GM23338 (cell line): ENCODE data around the gene CROCC2. TPM values are rescaled to one million over a fixed set of nuclear protein-coding genes. Genes with fewer than 3 reads are reported as not detected.

ENCODE experiments used
- ATAC-seq: fragments of 200-7000 bp; cut with Tn5 transposase; 3 replicates; pipeline ENCODE4 v1.9.1; 2020
- DNase-seq: peaks from one replicate; pipeline ENCODE4 v3.0.0-alpha.2; 2015; ENCODE audit warnings: low spot score
- H2AFZ ChIP-seq: fragments of 200-600 bp; sonication (generic); 2 replicates; pipeline ENCODE4 v1.8.0; 2016; ENCODE audit warnings: antibody characterized with exemption, mild to moderate bottlenecking, moderate library complexity
- H3F3A ChIP-seq: fragments of 200-600 bp; sonication (generic); replicated peaks from 2 replicates; pipeline ENCODE4 v1.8.0; 2017; ENCODE audit warnings: antibody characterized with exemption, mixed run types, low read depth
- H3K27ac ChIP-seq: fragments of 200-600 bp; sonication (generic); 2 replicates; pipeline ENCODE4 v1.6.1; 2016; ENCODE audit warnings: low read depth
- H3K27me3 ChIP-seq: fragments of 200-600 bp; sonication (generic); 2 replicates; pipeline ENCODE4 v1.8.0; 2016; ENCODE audit warnings: mild to moderate bottlenecking, mixed run types, moderate library complexity; ENCODE audit not compliant: insufficient read depth
- H3K36me3 ChIP-seq: fragments of 200-600 bp; sonication (generic); 2 replicates; pipeline ENCODE4 v1.8.0; 2016; ENCODE audit warnings: mild to moderate bottlenecking; ENCODE audit not compliant: insufficient read depth
- H3K4me1 ChIP-seq: fragments of 200-600 bp; sonication (generic); 2 replicates; pipeline ENCODE4 v1.8.0; 2016; ENCODE audit warnings: mild to moderate bottlenecking, moderate library complexity; ENCODE audit not compliant: insufficient read depth
- H3K4me2 ChIP-seq: fragments of 200-600 bp; sonication (generic); 2 replicates; pipeline ENCODE4 v1.7.1; 2017; ENCODE audit warnings: mixed run types
- H3K4me3 ChIP-seq: fragments of 200-600 bp; sonication (generic); 2 replicates; pipeline ENCODE4 v1.6.1; 2016; ENCODE audit warnings: mixed run types
- H3K79me2 ChIP-seq: fragments of 200-600 bp; sonication (generic); replicated peaks from 2 replicates; pipeline ENCODE4 v1.8.0; 2017; ENCODE audit warnings: mild to moderate bottlenecking; ENCODE audit not compliant: insufficient read depth
- H3K9me2 ChIP-seq: fragments of 200-600 bp; sonication (generic); 2 replicates; pipeline ENCODE4 v1.8.0; 2017; ENCODE audit not compliant: insufficient read depth
- H4K20me1 ChIP-seq: fragments of 200-600 bp; sonication (generic); replicated peaks from 2 replicates; pipeline ENCODE4 v1.8.0; 2017; ENCODE audit warnings: mild to moderate bottlenecking; ENCODE audit not compliant: insufficient read depth
- H3K27ac Mint-ChIP-seq: 2 replicates; pipeline ENCODE4 v1.8.0; 2020; ENCODE audit warnings: inconsistent platforms, mild to moderate bottlenecking, moderate library complexity, mixed read lengths
- H3K27me3 Mint-ChIP-seq: 3 replicates; pipeline ENCODE4 v1.8.0; 2022; ENCODE audit warnings: low read depth, mild to moderate bottlenecking, moderate library complexity, mixed read lengths, inconsistent platforms; ENCODE audit not compliant: insufficient read depth, poor library complexity
- H3K36me3 Mint-ChIP-seq: 3 replicates; pipeline ENCODE4 v1.8.0; 2021; ENCODE audit warnings: low read depth, mild to moderate bottlenecking, inconsistent platforms, moderate library complexity, mixed read lengths
- H3K4me1 Mint-ChIP-seq: 3 replicates; pipeline ENCODE4 v1.8.0; 2020; ENCODE audit warnings: mild to moderate bottlenecking, inconsistent platforms, mixed read lengths
- H3K4me3 Mint-ChIP-seq: 3 replicates; pipeline ENCODE4 v1.8.0; 2021; ENCODE audit warnings: moderate library complexity, mild to moderate bottlenecking, inconsistent platforms, mixed read lengths
- H3K9me3 Mint-ChIP-seq: 3 replicates; pipeline ENCODE4 v1.8.0; 2020; ENCODE audit warnings: moderate library complexity, mild to moderate bottlenecking, inconsistent platforms, mixed read lengths
- CREB1 ChIP-seq: fragments of 250-450 bp; sonication (Bioruptor Pico); IDR thresholded peaks from 2 replicates; pipeline ENCODE4 v1.5.0; 2020; ENCODE audit warnings: low read depth, mild to moderate bottlenecking, moderate library complexity
- POLR2AphosphoS5 ChIP-seq: IDR thresholded peaks from 2 replicates; pipeline ENCODE4 v1.6.1; 2016; ENCODE audit warnings: antibody characterized with exemption, low read depth
- REST ChIP-seq: IDR thresholded peaks from one replicate; pipeline ENCODE4 v1.6.1; 2018; ENCODE audit warnings: antibody characterized with exemption; ENCODE audit not compliant: unreplicated experiment
- STAT1 ChIP-seq: IDR thresholded peaks from one replicate; pipeline ENCODE4 v1.6.1; 2016; ENCODE audit warnings: antibody characterized with exemption; ENCODE audit not compliant: unreplicated experiment
- ZNF331 ChIP-seq: fragments of 250-450 bp; sonication (Bioruptor Pico); IDR thresholded peaks from 2 replicates; pipeline ENCODE4 v1.5.0; 2020; ENCODE audit warnings: low read depth, mild to moderate bottlenecking, moderate library complexity
- ZNF462 ChIP-seq: fragments of 250-450 bp; sonication (Bioruptor Pico); IDR thresholded peaks from 2 replicates; pipeline ENCODE4 v1.5.0; 2020; ENCODE audit warnings: mild to moderate bottlenecking, moderate library complexity
- polyA plus RNA-seq: library from polyadenylated mRNA; unstranded; fragments of >200 nt; fragmentation: Nextera tagmentation; extraction: Ambion mirVana; gene quantifications from 2 replicates; pipeline ENCODE4 v1.2.1, GENCODE V29; 2016
- total RNA-seq: library from RNA; depleted of rRNA; stranded (reverse); fragments of >200 nt; shearing (Covaris generic); gene quantifications from 2 replicates; pipeline ENCODE4 v1.2.3, GENCODE V29; 2014

Gene CROCC2
- total and polyA plus RNA-seq, 2 experiments from 2014 or later, result not detected

- peaks cover 14% of the 10 kb centered on the region for H3K27me3 Mint-ChIP-seq
- no peaks in the 10 kb centered on the region; the same call in 2 of the 3 replicates for H3K4me1 Mint-ChIP-seq
- Histone ChIP-seq H3K27me3 (no peaks in the 10 kb centered on the region), H3K4me1 (no peaks in the 10 kb centered on the region), H3K4me2 (no peak overlapping the region), H3K79me2 (no peaks in the 10 kb centered on the region), H3K36me3 (no peaks in the 10 kb centered on the region), H4K20me1 (no peaks in the 10 kb centered on the region), H3K27ac (no peak overlapping the region), H3K4me3 (no peak overlapping the region), H3F3A (no peaks in the 10 kb centered on the region), H2AFZ (no peak overlapping the region), H3K9me2 (no peaks in the 10 kb centered on the region)
- no peak for TF ChIP-seq POLR2AphosphoS5
- no peak for TF ChIP-seq REST
- TF ChIP-seq STAT1, result no peak
- H3K36me3 Mint-ChIP-seq, result no peaks in the 10 kb centered on the region
- H3K27ac Mint-ChIP-seq, result no peak overlapping the region
- DNase-seq (no peak), ATAC-seq (no peak)
- H3K9me3 Mint-ChIP-seq, result peaks cover 13% of the 10 kb centered on the region; the same call in 1 of the 3 replicates
- no peak overlapping the region for H3K4me3 Mint-ChIP-seq
Measured at GRCh38 chr2:240898108-240898730, 7.9 kb upstream of the CROCC2 start.

GRCh38 chr2:240898731-240899467, 7.2 kb upstream of the CROCC2 start:
- no peak overlapping the region for H3K4me3 Mint-ChIP-seq
- H3K27me3 ChIP-seq, result no peaks in the 10 kb centered on the region
- H3K4me2 ChIP-seq, result no peak overlapping the region
- no peaks in the 10 kb centered on the region for H4K20me1 ChIP-seq
- H3K79me2 ChIP-seq, result no peaks in the 10 kb centered on the region
- no peaks in the 10 kb centered on the region; the same call in 2 of the 3 replicates for H3K4me1 Mint-ChIP-seq
- no peaks in the 10 kb centered on the region for H3K4me1 ChIP-seq
- no peaks in the 10 kb centered on the region for H3F3A ChIP-seq
- H3K27me3 Mint-ChIP-seq, result peaks cover 14% of the 10 kb centered on the region
- H2AFZ ChIP-seq, result no peak overlapping the region
- H3K9me3 Mint-ChIP-seq, result peaks cover 13% of the 10 kb centered on the region; the same call in 1 of the 3 replicates
- H3K27ac ChIP-seq, result no peak overlapping the region
- no peak for DNase-seq
- no peak for ATAC-seq
- H3K27ac Mint-ChIP-seq, result no peak overlapping the region
- no peak overlapping the region for H3K4me3 ChIP-seq
- no peaks in the 10 kb centered on the region for H3K36me3 ChIP-seq
- H3K9me2 ChIP-seq, result no peaks in the 10 kb centered on the region
- no peaks in the 10 kb centered on the region for H3K36me3 Mint-ChIP-seq
- no peak for TF ChIP-seq ZNF462
- TF ChIP-seq ZNF331 (CRISPR knock-in tag), result no peak
- TF ChIP-seq STAT1, result no peak
- no peak for TF ChIP-seq CREB1 (CRISPR knock-in tag)
- no peak for TF ChIP-seq POLR2AphosphoS5
- TF ChIP-seq REST, result no peak
